ENCODE data around the gene NTF3.
A peak's percentile ranks its signal among the peaks of the same experiment; 100 is the strongest.

The NTF3 gene

DNA sequence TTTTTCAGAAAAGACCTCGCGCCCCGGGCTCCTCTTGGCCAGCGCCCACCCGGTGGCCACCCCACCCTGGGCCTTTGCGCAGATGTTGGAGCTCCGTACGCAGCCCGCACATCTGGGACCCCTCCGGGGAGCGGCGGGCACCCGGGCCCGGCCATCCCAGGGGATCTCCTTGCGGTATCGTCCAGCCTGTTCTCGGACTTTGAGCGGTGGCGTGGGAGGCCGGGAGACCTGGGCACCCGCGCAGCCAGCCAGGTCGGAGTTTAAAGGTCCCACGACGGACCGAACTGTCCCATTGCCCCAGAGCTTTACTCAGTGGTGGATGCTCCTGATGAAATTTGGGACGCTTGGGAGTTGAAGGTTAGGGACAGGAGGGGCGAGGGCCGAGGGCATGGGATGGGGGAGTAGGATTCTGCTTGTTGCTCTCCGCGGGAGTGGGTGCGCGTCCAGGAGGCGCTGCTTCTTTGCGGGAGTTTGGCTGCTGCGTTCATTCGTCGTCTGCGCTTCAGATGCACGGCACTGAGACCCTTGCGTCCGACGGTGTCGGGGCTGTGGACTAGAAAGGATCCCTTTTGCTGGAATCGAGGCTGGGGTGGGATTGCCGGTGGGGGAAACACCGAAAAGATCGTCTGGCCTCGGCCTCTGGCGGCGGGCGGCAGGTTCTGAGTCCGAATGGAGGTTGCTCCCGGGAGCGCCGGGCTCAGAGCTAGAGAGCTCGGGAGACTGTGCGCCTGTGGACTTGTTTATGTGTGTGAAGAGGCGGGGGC is 1.4 kb downstream of the NTF3 start:
- peak; percentile 49 for DNase-seq

DNA sequence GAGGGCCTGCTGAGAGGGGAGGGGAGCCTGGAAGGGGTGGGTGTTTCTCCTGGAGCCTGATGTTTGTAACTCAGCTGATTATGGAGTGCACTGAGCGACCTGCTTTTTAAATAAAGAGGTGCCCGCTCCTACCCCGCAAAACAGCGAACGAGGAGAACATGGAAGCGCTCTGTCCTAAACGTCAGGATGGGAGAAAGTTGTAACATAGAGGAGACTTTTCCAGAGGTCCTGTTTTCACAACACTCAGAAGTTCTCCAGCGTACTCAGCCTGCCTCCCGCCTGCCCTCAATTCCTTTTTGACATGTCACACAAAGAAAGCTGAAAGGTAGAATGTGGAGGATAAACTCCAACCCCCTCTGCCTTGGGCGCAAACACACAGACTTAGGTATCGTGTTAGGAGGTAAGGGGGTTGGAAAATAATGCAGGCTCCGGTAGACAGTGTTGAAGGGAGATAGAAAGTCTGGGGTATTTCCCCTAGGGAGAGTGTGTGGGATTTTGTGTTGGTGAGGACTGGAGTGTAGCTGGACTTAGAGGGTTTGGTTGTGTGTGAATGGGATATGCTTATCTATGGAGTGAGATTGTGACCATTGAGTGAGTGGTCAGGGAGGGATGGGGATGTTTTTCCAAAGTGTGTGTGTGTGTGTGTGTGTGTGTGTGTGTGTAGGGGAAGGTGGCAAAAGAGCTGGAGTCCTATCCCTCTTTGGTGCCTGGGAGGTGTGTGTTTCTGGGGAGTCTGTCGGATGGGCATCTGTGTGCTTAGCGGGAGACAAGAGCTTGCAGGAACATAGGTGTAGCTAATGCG is 2.1 kb downstream of the NTF3 start:
- DNase-seq, result no peak

DNA sequence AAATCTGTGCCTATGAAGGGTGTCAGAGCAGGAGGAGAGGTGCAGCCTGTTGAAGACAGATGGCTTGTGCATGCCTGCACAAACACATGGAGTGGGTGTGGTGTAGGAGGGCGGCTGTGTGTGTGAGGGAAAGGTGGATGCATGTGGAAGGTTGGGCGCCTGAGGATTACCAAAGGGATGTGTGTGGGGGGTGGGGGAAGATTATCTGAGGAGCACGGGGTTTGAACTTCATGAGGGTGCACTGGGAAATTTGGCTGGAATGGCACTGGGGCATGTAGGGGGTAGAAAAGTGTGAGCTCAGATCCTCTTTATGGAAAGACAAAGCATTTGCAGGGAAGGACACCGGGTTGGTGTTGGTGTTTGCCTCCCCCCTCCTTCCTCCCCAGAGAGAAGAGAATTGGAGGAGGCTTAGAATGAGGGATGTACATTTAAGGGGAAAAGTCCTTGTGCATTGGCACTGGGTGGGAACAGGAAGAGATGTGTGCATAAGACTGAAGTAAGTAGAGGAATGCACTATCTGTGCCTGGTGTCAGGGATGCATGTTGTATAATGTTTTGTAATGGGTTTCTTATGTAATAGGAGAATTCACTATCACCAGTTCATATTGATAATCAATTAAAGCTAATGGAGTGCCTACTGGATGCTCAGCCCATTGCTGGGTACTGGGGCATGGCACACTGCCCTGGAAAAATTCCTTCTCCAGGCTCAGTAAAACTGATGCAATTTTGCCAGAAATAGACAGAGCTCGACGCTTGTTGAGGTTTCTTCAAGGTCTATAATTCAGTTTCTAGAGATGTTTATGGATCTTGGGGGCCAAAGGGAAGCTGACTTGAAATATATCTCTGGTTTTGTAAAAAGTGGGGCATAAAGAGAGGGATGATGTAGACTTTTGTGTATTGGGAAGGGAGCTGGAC is 3.0 kb downstream of the NTF3 start:
- no peak for DNase-seq

DNA sequence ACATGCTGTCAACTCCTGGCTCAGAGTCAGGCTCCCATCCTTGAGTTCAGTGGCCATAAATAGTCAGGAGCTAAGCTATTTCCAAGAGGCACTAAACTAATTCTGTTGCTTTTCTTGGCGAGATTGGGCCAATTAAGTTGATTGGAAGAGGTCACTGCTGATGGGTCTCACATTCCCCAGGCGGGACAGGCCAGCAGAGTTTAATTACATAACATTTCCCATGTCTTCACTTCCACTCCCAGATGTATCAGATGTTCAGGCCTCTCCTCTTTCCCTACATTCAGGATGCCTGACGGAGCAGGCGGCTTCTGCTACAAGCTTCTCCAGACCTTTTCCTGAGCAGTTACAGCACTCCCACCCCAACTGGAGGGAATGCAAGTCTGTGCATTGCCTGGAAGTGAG is 5.3 kb downstream of the NTF3 start:
- no peak for DNase-seq

DNA sequence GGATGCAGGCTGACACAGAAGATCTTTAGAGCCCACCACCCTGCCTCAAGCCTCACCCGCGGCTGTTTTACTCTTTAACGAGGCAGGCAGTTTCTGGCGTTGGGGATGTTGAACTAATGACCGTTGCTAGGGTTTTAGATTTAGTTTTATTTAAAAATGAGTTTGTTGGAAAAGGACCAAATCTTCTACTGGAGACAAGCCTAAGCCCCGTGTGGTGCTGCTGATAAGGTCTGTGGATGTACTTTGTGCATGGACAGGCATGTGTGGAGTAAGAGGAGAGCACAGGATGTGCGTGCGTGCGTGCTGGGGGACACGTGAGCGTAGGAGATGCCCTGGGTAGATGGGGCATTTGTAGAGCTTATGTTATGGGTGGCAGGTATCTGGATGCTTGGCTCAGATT is 5.7 kb downstream of the NTF3 start:
- no peak for DNase-seq

DNA sequence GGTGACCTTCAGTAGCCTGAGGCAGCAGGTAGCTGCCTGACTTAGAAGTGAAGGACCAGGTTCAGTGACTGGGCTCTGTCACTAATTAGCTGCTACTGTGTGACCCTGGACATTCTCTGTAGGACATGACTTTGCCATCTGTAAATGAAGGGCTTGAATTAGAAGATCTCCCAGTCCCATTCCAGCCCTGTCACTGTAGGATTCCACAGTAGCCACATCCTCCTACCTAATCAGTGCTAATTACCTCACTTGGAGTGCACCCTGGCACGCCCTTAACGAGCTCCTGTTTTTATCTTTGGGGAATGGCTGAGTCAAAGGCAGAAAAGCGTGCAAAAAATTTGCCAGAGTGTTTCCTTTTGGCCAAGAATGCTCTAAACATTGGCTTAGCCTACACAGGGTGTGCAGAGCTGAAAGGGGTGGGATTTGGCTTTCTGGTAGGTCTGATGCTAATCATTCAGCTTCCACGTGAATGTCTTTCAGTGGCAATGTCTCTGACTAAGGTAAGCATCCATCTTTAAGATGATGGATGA is 6.8 kb downstream of the NTF3 start:
- no peak for DNase-seq

DNA sequence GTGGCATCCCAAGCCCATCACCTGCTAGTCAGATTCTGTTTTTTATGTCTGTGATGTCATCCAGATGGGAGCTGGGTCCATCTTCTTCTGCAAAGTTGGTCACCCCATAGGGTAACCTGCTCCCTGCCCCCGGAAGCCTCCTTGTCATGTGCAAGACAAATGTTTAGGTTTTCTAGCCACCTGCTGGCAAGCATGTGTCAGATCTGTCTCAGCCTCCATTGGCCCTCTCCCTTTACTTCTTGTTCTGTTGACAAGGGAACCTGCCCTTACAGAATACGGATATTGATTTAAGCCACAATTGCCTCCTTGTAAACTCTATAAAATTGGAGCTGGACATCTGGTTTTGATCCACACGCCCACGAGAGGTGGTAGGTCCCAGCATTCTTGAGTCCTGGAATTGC is 7.5 kb downstream of the NTF3 start:
- DNase-seq, result no peak

DNA sequence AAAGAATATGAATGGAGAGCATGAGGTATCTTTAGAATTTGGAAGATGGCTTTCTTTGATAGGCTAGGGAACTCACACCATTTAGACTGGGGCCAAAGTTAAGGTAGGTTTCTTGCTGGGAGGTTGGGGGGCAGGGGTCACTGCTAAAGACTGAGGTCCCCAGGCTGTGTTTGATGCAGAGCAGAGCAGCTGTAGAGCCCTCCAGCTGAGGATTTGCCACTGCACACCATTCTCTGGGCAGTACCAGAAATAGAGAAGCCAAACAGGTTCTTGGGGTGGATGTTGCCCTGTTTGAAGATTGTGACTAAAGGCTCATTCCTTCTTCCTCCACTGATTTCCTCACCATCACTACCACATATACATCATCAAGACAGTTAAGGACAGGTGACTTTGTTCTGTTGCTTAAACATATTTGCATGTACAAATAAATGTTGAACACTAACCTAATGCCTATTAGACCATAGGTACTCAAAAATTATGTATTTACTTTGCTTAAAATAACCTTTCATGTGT is 7.9 kb downstream of the NTF3 start:
- DNase-seq, result no peak

DNA sequence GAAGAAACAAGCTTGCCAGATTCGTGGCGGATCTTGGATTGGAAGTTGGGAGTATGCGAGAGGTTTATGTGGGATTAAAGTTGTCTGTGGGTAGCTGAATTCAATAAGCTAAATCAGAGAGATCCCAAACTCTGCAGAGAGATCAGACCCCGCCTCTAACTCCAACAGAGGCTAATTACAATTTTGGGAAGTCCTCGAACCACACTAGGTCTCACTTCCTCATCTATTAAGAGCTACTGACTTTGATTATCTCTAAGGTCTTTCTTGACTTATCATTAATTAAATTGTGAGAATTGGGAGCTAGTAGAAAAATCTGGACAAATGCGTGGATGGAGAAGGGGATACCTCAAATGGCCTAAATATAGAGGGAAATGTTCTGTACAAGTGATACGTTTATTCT is 9.1 kb downstream of the NTF3 start:
- DNase-seq, result no peak

DNA sequence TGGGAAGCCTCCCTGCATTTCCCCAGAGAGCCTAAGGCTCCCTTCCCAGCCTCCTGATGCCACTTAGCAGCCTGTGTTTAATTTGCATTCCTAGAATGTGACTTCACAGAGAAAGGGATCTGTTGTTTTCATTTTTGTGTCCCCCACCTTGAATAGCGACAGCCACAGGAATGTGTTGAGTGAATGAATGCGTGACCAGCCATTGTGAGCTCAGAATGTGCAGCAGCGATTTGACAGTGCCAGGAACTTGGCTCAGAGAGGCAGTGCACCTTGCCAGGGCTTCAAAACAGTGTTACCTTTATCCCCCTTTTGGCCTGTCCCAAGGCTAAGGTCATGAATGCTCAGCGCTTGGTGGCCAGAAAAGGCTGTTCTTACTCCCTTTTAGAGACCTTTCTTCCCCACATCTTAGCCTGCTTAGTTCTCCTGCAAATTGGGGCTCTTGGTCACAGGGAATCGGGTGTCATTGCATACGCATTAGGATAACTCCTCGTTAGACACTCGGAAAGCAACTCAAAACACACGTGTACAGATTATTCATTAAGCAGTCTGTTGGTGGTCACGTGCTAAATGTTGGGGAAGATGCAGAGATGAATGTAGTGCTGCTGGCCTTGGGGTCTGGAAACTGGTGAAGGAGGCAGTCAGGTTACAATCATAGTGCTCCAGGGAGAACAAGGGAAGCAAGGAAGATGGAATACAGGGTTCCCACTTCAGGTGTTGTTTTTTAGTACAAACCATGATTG is 9.8 kb downstream of the NTF3 start:
- no peak for DNase-seq

DNA sequence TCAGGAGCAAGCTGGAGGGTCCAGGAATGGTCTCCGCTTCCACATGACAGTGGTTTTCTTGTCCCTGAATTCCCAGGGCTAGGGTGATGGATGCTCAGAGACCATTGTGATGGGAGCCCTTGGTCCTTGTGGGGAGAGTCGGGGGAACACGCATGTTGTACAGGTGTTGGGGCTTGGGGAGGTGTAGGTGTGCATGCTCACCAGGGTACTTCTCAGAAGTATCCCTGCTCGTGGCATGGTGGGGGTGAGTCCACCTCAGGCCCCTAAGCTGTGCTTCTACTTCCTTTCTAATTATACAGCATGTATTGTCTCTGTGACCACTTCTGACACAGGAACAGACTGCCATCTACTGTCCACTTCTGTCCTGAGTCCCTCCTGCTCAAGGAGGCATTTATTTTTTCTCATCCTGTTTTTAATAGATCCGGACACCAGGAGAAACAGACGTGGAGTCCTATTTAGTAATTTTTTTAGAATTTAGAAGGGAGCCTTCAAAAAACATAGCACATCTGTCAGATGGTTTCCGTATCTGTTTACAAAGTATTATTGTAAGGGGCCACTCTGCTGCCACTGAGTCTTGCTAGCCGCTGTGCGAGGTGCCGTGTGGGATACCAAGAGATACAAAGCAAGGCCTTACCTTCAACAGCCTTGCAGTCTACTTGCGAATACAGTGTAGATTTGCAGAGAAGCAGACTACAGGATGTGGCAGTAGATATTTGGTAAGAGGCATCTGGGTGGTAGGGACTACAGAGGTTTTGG is 10.5 kb downstream of the NTF3 start:
- peak; percentile 46 for DNase-seq

DNA sequence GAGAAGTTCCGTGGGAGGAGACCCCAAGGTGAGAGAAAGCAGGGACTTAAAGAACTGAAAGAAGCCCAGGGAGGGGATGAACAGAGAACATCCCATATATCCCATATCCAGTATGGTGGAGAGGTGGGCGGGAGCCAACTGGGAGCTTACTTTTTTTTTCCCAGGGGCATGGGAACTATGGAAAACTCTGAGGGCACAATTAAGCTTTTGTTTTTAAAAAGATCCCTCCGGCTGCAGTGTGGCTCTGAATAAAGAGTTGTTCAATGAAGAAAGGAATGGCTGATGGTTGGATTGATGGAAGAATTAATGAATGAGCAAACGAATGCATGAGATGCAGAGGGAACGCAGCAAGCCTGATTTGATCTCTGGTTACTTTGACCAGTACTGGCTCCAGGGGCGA is 12.6 kb downstream of the NTF3 start:
- no peak for DNase-seq

DNA sequence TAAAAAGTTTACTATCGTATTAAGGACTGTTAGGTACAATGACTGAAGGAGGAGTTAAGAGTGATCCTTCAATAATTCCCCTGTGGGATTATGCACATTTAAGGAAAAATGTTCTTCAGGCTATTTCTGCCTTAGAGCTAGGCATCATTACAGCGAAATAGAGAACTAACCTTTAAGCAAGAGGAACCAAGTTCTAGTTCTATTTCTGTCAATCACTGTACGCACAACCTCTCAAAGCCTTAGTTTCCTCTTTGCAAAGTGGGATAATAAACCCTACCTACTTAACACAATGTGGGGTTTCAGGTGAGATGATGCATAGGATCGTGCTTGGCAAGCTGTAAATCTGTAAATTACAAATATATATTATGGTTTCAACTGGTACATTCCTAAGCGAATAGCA is 15.4 kb downstream of the NTF3 start:
- DNase-seq, result no peak

DNA sequence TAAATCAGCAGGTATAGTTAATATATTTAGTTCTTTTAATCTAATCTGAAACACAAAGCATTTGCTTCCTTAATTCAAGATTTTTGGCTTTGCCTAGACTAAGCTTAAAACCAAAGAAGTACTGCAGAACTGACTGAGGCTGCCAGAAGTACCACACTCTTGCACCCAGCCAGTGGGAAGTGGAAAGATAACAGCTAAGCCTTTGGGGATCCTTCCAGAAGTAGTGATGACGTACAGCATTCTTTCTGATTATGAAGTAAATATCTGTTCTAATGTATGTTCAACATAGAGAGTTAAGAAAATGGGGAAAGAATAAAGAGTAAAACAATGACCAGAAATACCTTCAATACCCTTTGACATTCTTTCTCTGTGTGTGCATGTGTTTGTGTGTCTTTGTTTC is 19.3 kb downstream of the NTF3 start:
- no peak for DNase-seq

DNA sequence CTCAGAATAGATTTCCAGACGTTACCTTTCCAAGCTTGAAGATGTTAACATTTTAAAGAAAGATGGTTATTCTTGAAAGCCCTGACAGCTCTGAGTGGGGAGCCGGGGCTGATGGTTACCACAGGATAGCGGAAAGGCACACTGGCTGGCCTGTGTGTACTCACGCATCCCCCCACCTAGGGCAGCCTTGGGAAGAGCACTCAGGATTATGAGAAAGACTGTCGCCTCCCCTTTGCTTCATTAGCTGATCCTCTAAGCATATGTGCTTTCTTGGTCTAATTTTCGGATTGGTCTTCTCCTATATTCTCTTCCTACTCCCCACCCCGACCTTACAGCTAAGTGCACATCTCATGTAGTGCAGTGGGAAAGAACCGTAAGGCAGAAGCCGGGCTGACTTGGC is 20.7 kb downstream of the NTF3 start:
- no peak for DNase-seq

DNA sequence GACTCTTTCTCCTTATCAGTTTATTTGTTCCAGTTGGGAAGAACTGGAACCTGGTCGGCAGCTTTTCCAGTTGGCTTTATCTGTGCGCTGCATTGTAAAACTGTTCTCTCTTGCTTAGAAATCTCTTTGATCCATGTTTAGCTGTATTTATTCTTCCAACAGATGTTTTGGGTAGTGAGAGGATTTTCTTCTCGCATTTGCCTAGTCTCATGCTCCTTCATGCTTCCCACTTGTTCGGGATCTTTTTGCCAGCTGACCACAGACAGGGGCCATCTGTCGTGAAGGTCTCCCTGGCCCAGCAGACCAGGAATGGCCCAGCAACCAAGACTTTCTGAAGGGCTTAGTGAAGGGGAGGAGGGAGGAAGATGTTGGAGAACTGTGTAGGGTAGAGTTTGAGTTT is 21.6 kb downstream of the NTF3 start:
- DNase-seq, result no peak

DNA sequence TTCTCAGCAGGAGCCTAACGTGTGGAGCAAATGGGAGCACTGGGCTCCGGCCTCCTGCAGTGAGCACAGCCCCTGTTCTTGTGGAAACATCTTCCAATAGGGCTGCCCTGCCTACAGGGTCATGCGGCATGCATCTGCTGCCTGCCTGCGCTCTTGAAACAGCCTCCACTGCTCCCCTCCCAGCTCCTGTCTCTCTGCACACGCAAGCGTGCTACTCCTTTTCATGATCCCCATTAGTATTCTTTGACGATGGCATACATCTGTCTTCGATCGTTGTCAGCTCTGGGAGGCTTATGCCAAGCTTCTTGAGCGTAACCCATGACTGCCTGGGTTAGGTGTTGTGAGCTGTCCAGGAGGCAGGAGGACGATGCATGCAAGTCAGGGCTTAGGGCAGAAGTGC is 23.1 kb downstream of the NTF3 start:
- DNase-seq, result no peak

DNA sequence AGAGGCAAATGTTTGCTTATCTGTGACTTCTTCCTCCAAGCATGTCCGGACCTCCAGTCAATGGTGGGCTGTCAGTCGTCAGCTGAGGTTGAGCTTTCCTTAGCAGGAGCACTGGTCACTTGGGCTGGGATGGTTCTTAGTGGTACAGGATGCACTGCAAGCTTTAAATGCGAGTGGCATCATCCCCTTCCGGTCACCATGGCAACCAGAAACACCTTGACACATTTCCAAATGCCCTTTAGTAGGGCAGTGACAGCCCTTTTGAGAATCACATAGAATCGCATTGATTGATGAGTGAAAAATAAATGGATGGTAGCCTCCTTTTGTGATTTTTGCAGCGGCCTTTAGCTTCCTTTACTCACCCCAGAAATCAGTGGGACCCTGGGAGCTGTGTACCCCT is 24.1 kb downstream of the NTF3 start:
- DNase-seq, result no peak

DNA sequence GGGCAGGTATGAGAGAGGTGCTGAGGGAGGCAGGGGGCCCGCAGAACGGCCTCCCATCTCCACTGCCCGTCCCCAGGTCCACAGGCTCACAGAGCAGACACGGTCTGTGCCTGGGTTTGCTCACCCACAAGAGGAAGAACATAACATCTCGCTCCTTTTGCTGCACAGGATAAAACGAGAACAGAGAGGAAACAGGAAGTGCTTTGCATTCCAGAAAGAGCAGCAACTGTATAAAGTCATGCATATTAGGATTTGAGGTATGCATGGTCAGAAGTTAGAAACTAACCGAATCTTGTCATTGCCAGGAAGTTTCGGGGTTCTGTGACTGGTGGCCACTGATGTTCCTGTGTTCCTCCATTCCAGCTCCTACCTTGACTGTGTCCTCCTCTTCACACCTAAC is 25.0 kb downstream of the NTF3 start:
- DNase-seq, result no peak

DNA sequence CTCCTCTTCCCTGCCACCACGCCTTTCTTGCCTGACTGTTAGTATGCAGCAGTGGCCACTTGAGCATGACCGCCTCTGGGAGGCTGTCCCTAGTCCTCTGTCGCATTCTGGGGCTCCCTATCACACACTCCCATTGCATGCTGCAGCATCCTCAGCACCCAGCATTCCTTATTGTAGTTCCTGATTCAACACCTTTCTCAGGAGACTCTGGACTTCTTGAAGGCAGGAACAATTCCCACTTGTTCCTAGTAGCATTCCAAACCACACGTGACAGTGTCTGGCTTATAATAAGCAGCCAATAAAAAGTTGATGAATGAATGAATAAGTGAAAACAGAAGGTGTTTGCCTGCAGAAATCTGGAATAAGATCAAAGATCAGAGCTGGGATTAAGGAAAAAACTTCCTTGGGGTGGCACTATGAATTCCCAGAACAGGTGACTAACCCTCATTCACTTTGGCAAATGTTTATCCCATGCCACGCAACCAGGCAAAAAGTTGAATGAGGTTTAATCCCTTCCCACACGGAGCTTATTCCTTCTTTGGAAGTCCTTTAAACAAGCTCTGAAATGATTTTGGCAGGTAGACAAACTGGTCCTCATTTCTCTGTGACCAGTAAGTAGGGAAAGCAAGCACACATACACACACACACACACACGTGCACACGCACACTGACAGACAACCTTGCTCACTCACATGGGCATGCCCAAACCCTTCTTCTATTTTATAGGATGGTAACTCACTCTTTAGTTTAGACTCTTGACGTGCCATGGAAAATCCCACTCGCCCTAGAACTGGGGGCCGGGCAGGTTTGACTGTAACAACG is 26.5 kb downstream of the NTF3 start:
- no peak for DNase-seq
